Activated naive CD4-positive, alpha-beta T cell treated with anti-CD3 and anti-CD28 coated beads for 36 hours (primary cell): ENCODE results near the gene UBAP1L. TPM values are rescaled to one million over a fixed set of nuclear protein-coding genes. Genes with fewer than 3 reads are reported as not detected.
"Not testable (repeated sequence)": the region's sequence is repeated elsewhere in the genome, so short reads cannot be mapped to it uniquely, and the experiment has no call there.

Experiments
- CTCF ChIA-PET: fragments of 350-600 bp; sonication (Branson Sonifier 250); formaldehyde crosslinking; loops from one replicate; lab custom pipeline; 2021; ENCODE audit warnings: antibody characterized with exemption; lab: Charles Lee
- DNase-seq: peaks from one replicate; pipeline ENCODE4 v3.0.0-alpha.2; 2020
- H3K27ac Mint-ChIP-seq: one replicate; pipeline ENCODE4 v1.8.0; 2021; ENCODE audit warnings: mild to moderate bottlenecking, mixed read lengths
- H3K27me3 Mint-ChIP-seq: one replicate; pipeline ENCODE4 v1.8.0; 2021; ENCODE audit warnings: low read depth, mixed read lengths
- H3K36me3 Mint-ChIP-seq: one replicate; pipeline ENCODE4 v1.8.0; 2021; ENCODE audit warnings: low read depth, mixed read lengths
- H3K4me1 Mint-ChIP-seq: one replicate; pipeline ENCODE4 v1.8.0; 2021; ENCODE audit warnings: low read depth, mixed read lengths
- H3K4me3 Mint-ChIP-seq: one replicate; pipeline ENCODE4 v1.8.0; 2021; ENCODE audit warnings: mild to moderate bottlenecking, moderate library complexity, mixed read lengths
- H3K9me3 Mint-ChIP-seq: one replicate; pipeline ENCODE4 v1.8.0; 2021; ENCODE audit warnings: mixed read lengths
- intact Hi-C: fragments of 100-400 bp; cut with micrococcal nuclease; formaldehyde crosslinking; loops from one replicate; pipeline ENCODE4 v1.15.1; 2023
- total RNA-seq, 2 experiments: library from RNA; stranded (reverse); gene quantifications; one replicate each; pipeline ENCODE4 v1.2.3, GENCODE V29; 2021

Gene UBAP1L
- 1 to 10 TPM; 1.6 to 1.9 TPM for total RNA-seq

DNA sequence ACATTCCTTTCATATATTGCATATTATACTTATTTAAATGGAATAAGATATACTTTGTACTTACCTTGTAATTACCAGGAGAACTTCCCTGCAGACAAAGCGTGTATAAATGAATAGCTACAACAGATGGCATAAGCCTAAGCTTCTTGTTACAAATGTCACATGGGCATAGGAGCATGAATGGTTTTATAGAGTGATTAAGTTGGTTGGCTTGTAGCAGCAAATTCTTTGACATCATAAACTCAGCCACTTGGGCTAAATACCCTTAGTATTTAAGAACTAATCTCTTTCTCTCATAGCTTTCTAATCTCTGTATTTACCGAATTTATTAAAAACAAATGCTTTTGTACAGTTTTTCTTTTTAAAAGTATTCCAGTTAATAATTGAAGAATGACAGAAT, at the start of gene UBAP1L:
TSS of gene UBAP1L (minus strand) at position 115 of the 400 bp plus-strand sequence. CDS start 8,985 bp downstream, outside the sequence.
- Mint-ChIP-seq H3K27ac (peak within 1 kb of the TSS; percentile 26), H3K4me3 (no peak within 1 kb of the TSS), H3K27me3 (no peaks in the 10 kb centered on the region), H3K9me3 (no peaks in the 10 kb centered on the region), H3K4me1 (no peaks in the 10 kb centered on the region), H3K36me3 (peaks cover 22% of the 10 kb centered on the region)
- intact Hi-C loops: no loop called here
- DNase-seq: no peak
- CTCF ChIA-PET: no interaction called here

DNA sequence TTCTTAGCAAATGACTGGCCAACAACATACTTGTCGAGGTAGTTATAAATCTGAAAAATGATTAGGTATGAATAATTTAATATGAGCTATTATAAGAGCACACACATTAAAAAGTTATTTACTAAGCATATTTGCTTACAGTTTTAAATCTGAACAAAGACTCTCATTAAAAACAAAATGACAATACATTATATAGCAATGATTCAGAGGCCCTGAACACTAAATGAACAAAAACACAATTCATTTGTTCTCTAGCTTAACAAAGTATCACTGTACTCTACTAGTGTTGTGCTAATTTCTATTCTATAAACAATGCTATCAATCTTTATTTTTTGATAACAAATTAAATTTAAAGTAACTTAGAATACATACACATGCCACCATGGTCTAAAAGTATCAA, 49.1 kb upstream of the UBAP1L start:
- CTCF ChIA-PET: interaction anchor here (0.6 to 1.5 kb wide), 2 partner anchors 18 to 107 kb away, joined by 3 to 4 read pairs; no protein-coding TSS in a partner anchor
- Mint-ChIP-seq H3K36me3 (peaks cover 7% of the 10 kb centered on the region), H3K4me1 (no peaks in the 10 kb centered on the region), H3K4me3 (no peak overlapping the region), H3K9me3 (no peaks in the 10 kb centered on the region), H3K27me3 (no peaks in the 10 kb centered on the region), H3K27ac (no peak overlapping the region)
- intact Hi-C loops: no loop called here
- DNase-seq: no peak

DNA sequence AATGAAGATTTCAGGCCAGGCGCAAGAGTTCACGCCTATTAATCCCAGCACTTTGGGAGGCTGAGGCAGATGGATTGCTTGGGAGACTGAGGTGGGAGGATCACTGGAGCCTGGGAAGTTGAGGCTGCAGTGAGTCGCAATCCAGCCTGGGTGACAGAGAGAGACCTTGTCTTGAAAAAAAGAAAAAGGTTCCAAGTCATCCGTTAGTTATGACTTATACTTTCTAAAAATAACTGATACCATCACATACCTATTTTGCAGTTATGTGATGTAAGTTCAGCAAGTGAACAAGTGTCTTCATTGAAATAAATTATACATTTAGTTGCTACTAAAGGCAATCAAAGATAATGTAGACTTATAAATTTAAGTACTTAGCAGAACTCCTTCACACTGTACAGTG, 48.0 kb upstream of the UBAP1L start:
- CTCF ChIA-PET: no interaction called here
- DNase-seq: no peak
- H3K27ac Mint-ChIP-seq: no peak overlapping the region
- no peaks in the 10 kb centered on the region for H3K27me3 Mint-ChIP-seq
- no peaks in the 10 kb centered on the region for H3K9me3 Mint-ChIP-seq
- H3K4me1 Mint-ChIP-seq: no peaks in the 10 kb centered on the region
- H3K4me3 Mint-ChIP-seq: no peak overlapping the region
- intact Hi-C loops: no loop called here
- peaks cover 9% of the 10 kb centered on the region for H3K36me3 Mint-ChIP-seq

DNA sequence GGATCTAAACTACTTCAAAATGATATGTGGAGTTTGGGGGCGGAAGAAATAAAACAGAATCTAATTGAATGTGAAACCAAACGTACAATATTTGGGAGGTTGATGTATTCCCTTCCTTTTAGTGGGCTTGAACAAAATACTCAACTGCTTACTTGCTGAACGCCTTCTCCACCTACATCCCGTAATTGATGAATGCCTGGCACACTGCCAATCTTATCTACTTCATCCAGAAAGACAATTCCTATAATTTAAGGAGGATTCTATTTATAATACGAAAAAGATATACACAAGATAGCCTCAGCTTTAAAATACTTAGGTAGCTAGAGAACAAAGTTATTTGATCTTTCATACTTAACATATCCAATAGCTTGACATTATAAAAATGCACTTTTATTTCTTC, 41.7 kb upstream of the UBAP1L start:
- no peaks in the 10 kb centered on the region for H3K9me3 Mint-ChIP-seq
- intact Hi-C loops: no loop called here
- peaks cover 27% of the 10 kb centered on the region for H3K36me3 Mint-ChIP-seq
- no peaks in the 10 kb centered on the region for H3K27me3 Mint-ChIP-seq
- no peaks in the 10 kb centered on the region for H3K4me1 Mint-ChIP-seq
- DNase-seq: no peak
- H3K27ac Mint-ChIP-seq: no peak overlapping the region
- CTCF ChIA-PET: interaction anchor here (0.6 kb wide), 1 partner anchor 112 kb away, joined by 3 read pairs; no protein-coding TSS in a partner anchor
- H3K4me3 Mint-ChIP-seq: no peak overlapping the region

DNA sequence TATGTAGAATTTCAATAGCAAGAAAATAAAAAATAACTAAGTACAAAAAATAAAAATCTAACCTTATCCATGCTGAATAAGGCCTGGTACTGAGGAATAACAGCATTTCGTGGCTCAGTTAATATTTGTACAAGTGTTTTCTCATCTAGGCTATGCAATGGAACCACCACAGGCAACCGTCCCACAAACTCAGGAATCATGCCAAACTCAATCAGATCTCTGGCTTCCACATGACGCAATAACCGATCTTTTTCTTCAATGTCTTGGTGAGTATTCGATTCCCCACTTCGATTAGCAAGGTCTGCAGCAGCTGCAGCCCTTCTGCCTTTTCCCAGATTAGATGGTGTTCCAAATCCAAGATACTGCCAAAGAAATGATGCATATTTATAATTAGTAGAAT, 39.7 kb upstream of the UBAP1L start:
- intact Hi-C loops: no loop called here
- CTCF ChIA-PET: no interaction called here
- H3K4me1 Mint-ChIP-seq: no peaks in the 10 kb centered on the region
- H3K4me3 Mint-ChIP-seq: no peak overlapping the region
- H3K27me3 Mint-ChIP-seq: no peaks in the 10 kb centered on the region
- peaks cover 30% of the 10 kb centered on the region for H3K36me3 Mint-ChIP-seq
- no peak overlapping the region for H3K27ac Mint-ChIP-seq
- no peaks in the 10 kb centered on the region for H3K9me3 Mint-ChIP-seq
- no peak for DNase-seq

DNA sequence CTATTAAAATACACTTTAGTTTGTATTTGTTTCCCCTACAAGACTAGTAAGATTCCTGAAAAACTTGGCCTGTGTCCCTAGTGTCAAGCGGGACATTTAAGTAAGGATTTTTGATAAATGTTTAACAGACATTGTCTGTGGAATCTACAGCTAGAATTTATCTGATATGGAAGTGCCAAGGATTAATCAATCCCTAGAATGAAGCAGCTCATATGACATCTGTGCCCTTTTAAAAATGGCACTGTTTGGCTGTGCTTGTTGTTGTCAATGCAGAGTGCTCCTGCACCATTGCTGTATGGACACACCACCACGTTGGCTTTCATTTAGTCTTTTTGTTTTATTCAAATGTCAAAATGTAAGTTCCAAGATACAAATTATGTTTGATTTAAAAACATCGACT, 32.9 kb upstream of the UBAP1L start:
- no peaks in the 10 kb centered on the region for H3K27me3 Mint-ChIP-seq
- no peak overlapping the region for H3K27ac Mint-ChIP-seq
- no peak for DNase-seq
- no peaks in the 10 kb centered on the region for H3K4me1 Mint-ChIP-seq
- intact Hi-C loops: no loop called here
- no peak overlapping the region for H3K4me3 Mint-ChIP-seq
- H3K9me3 Mint-ChIP-seq: no peaks in the 10 kb centered on the region
- H3K36me3 Mint-ChIP-seq: peaks cover 9% of the 10 kb centered on the region
- CTCF ChIA-PET: interaction anchor here (1.1 kb wide), 1 partner anchor 124 kb away, joined by 3 read pairs; no protein-coding TSS in a partner anchor

DNA sequence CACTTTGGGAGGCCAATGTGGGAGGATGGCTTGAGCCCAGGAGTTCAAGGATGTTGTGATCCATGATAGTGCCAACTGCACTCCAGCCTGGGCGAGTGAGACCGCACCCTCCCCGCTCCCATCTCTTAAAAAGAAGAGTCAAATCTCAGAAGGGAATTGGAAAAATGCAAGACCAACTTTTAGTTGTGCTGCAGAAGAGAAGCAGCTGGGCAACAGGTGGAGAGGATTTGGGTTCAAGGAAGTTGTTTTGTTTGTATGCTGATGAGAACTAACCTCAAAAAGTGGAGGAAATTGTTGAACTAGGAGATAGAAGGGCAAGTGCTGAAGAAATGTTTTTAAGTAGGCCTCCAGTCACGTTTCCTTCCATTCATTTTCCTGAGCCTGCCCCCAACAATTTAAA, 31.4 kb upstream of the UBAP1L start:
- Mint-ChIP-seq H3K9me3 (no peaks in the 10 kb centered on the region), H3K4me3 (no peak overlapping the region), H3K27ac (no peak overlapping the region), H3K36me3 (peaks cover 4% of the 10 kb centered on the region), H3K27me3 (no peaks in the 10 kb centered on the region), H3K4me1 (no peaks in the 10 kb centered on the region)
- DNase-seq: no peak
- CTCF ChIA-PET: no interaction called here
- intact Hi-C loops: no loop called here

DNA sequence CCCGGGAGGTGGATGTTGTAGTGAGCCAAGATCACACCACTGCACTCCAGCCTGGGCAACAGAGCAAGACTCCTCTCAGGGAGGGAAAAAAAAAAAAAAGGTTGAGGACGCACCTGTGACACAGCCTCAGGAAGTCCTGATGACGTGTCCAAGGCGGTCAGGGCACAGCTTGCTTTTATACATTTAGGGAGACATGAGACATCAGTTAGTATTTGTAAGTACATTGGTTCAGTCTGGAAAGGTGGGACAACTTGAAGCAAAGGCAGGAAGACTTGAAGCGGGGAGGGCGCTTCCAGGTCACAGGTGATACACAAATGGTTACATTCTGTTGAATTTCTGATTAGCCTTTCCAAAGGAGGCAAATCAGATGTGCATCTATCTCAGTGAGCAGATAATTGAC, 23.6 kb upstream of the UBAP1L start:
- intact Hi-C loops: loop anchor here (5.0 kb wide), 1 partner anchor 634 kb away; no protein-coding TSS in a partner anchor
- CTCF ChIA-PET, H3K27me3 Mint-ChIP-seq, H3K36me3 Mint-ChIP-seq, DNase-seq, H3K4me3 Mint-ChIP-seq, H3K27ac Mint-ChIP-seq, H3K4me1 Mint-ChIP-seq: not testable (repeated sequence)
- peaks cover 10% of the 10 kb centered on the region for H3K9me3 Mint-ChIP-seq

DNA sequence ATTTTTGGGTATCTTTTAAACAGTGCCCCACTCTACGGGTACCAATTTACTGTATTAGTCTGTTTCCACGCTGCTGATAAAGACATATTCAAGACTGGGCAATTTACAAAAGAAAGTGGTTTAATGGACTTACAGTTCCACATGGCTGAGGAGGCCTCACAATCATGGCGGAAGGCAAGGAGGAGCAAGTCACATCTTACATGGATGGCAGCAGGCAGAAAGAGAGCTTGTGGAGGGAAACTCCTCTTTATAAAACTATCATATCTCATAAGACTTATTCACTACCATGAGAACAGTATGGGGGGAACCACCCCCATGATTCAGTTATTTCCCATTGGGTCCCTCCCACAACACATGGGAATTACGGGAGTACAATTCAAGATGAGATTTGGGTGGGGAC, 22.9 kb upstream of the UBAP1L start:
- H3K4me3 Mint-ChIP-seq, CTCF ChIA-PET, H3K27ac Mint-ChIP-seq, DNase-seq, H3K36me3 Mint-ChIP-seq, H3K4me1 Mint-ChIP-seq, H3K27me3 Mint-ChIP-seq: not testable (repeated sequence)
- intact Hi-C loops: loop anchor here (5.0 kb wide), 1 partner anchor 634 kb away; no protein-coding TSS in a partner anchor
- H3K9me3 Mint-ChIP-seq: peaks cover 10% of the 10 kb centered on the region

DNA sequence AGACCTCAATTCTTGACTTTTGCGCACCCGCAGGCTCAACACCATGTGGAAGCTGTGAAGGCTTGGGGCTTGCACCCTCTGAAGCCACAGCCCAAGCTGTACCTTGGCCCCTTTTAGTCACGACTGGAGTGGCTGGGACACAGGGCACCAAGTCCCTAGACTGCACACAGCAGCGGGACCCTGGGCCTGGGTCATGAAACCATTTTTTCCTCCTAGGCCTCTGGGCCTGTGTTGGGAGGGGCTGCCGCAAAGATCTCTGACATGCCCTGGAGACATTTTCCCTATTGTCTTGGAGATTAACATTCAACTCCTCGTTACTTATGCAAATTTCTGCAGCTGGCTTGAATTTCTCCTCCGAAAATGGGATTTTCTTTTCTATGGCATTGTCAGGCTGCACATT, 22.1 kb upstream of the UBAP1L start:
- H3K27me3 Mint-ChIP-seq, H3K4me3 Mint-ChIP-seq, H3K36me3 Mint-ChIP-seq, H3K27ac Mint-ChIP-seq, DNase-seq, H3K4me1 Mint-ChIP-seq, CTCF ChIA-PET: not testable (repeated sequence)
- intact Hi-C loops: loop anchor here (5.0 kb wide), 1 partner anchor 635 kb away; no protein-coding TSS in a partner anchor
- H3K9me3 Mint-ChIP-seq: peaks cover 10% of the 10 kb centered on the region

DNA sequence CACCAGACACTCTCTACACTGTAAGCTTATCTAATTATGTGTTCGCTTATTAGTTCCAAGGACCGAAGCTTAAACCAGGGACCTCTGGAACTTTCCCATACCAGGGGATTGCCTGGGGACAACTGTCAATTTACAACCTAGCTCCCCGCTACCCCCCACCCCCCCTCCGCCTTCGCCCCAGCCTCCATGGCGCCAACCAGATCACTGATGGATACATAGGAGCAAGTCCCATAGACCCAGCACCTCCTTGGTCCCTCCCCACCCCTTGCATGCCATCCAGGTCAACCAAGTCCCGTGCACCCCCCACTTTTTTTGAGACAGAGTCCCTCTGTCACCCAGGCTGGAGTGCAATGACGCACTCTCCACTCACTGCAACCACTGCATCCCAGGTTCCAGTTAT, 19.5 kb upstream of the UBAP1L start:
- H3K27ac Mint-ChIP-seq: no peak overlapping the region
- H3K9me3 Mint-ChIP-seq: peaks cover 10% of the 10 kb centered on the region
- DNase-seq: no peak
- H3K4me3 Mint-ChIP-seq: peak overlapping the region; percentile 84
- peaks cover 7% of the 10 kb centered on the region for H3K36me3 Mint-ChIP-seq
- no peaks in the 10 kb centered on the region for H3K27me3 Mint-ChIP-seq
- CTCF ChIA-PET: interaction anchor here (0.7 kb wide), 1 partner anchor 384 kb away, joined by 5 read pairs; no protein-coding TSS in a partner anchor
- peaks cover 23% of the 10 kb centered on the region for H3K4me1 Mint-ChIP-seq
- intact Hi-C loops: no loop called here

DNA sequence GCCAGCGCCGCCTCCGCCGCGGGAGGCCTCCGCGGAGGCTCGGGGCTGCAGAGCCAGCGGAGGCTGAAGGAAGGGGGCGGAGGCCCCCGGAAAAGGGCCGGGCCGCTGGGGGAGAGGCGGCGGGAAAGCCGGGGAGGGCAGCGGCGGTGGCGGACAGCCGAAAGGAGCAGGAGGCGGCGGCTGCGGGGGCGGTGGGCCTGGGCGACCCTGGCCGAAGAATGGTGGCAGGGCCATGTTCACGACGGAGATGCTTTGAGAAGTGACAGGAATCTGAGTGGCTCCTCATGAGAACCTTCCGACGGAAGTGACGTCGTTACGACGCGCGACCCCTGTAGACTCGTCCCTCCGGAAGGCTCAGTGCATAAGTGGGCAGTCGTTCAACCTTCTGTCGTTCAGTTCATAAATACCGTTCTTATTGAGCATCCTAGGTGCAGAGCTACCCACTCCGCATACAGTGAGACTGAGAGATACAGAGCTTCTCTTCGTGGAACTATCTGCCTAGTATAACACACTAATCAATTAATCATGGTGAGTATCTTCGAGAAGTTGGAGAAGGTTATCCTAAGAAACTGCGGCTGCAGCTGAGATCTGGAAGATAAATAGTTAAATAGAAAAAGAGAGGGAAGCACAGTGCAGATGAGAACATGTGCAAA, 18.7 kb upstream of the UBAP1L start, which contains the start of gene PDCD7:
TSS of gene PDCD7 (minus strand) at position 261 of the 653 bp plus-strand sequence. CDS start at position 234, 27 bp downstream.
- H3K27me3 Mint-ChIP-seq: no peaks in the 10 kb centered on the region
- peak within 1 kb of the TSS; percentile 85 for H3K4me3 Mint-ChIP-seq
- peaks cover 10% of the 10 kb centered on the region for H3K9me3 Mint-ChIP-seq
- CTCF ChIA-PET: no interaction called here
- H3K4me1 Mint-ChIP-seq: peaks cover 23% of the 10 kb centered on the region
- peaks cover 7% of the 10 kb centered on the region for H3K36me3 Mint-ChIP-seq
- peak; percentile 90 for DNase-seq
- H3K27ac Mint-ChIP-seq: peak within 1 kb of the TSS; percentile 82
- intact Hi-C loops: loop anchor here (1.0 to 2.0 kb wide), 2 partner anchors 52 to 163 kb away; partner anchors contain the start of genes CLPX and RNU5A-1
